Caki2 (cell line): ENCODE measurements around the gene FLG. TPM values are rescaled to one million over a fixed set of nuclear protein-coding genes. Genes with fewer than 3 reads are reported as not detected.
"Not testable (repeated sequence)": the region's sequence is repeated elsewhere in the genome, so short reads cannot be mapped to it uniquely, and the experiment has no call there.

Experiments used
- DNase-seq: peaks from one replicate; pipeline ENCODE4 v3.0.0-alpha.2; 2015; ENCODE audit warnings: low read depth
- in situ Hi-C: cut with HindIII; loops from 2 replicates; pipeline ENCODE4 v1.10.0; 2016; ENCODE audit warnings: low sequenced_read_pairs, low pct_unique_long_range_greater_than_20kb, mixed read lengths
- total RNA-seq: library from RNA; depleted of rRNA; stranded (reverse); fragments of >200 nt; shearing (Covaris generic); gene quantifications from 2 replicates; pipeline ENCODE4 v1.2.3, GENCODE V29; 2014; ENCODE audit warnings: low replicate concordance; rRNA removed

FLG gene
- not detected in 2 replicates for total RNA-seq

GRCh38 chr1:152325111-152325510 is at the start of gene FLG:
TSS of gene FLG (minus strand) at chr1:152325239. CDS start at chr1:152315456, 9,783 bp downstream.
- in situ Hi-C loops: no loop called here
- no peak for DNase-seq

- DNase-seq: no peak
- in situ Hi-C loops: no loop called here
Observed at GRCh38 chr1:152374451-152374850, 49.4 kb upstream of the FLG start.

GRCh38 chr1:152372672-152373071 is 47.6 kb upstream of the FLG start:
- no peak for DNase-seq
- in situ Hi-C loops: no loop called here

GRCh38 chr1:152367436-152367835 is 42.4 kb upstream of the FLG start:
- DNase-seq: no peak
- in situ Hi-C loops: no loop called here

- in situ Hi-C loops: no loop called here
Observed at GRCh38 chr1:152359906-152360305, 34.9 kb upstream of the FLG start, which contains the start of gene FLG2. TSS of gene FLG2 (minus strand) at chr1:152360006. CDS start at chr1:152358884, 1,122 bp downstream.

GRCh38 chr1:152356736-152357135 is 31.7 kb upstream of the FLG start:
- DNase-seq: no peak

More at GRCh38 chr1:152359906-152360305, 34.9 kb upstream of the FLG start, which contains the start of gene FLG2:
- DNase-seq: no peak

GRCh38 chr1:152349611-152350010 is 24.6 kb upstream of the FLG start:
- DNase-seq: no peak
- in situ Hi-C loops: no loop called here

More at GRCh38 chr1:152356736-152357135, 31.7 kb upstream of the FLG start:
- in situ Hi-C loops: no loop called here

- in situ Hi-C loops: no loop called here
- DNase-seq: peak; percentile 10
Observed at GRCh38 chr1:152348447-152348846, 23.4 kb upstream of the FLG start.

- in situ Hi-C loops: no loop called here
- peak; percentile 35 for DNase-seq
Observed at GRCh38 chr1:152347116-152347728, 22.2 kb upstream of the FLG start.

- no peak for DNase-seq
- in situ Hi-C loops: no loop called here
Observed at GRCh38 chr1:152344438-152344837, 19.4 kb upstream of the FLG start.

GRCh38 chr1:152343006-152343405 is 18.0 kb upstream of the FLG start:
- in situ Hi-C loops: no loop called here
- no peak for DNase-seq

- in situ Hi-C loops: no loop called here
- DNase-seq: no peak
Observed at GRCh38 chr1:152335399-152335798, 10.4 kb upstream of the FLG start.

GRCh38 chr1:152328801-152329391 is 3.9 kb upstream of the FLG start:
- in situ Hi-C loops: no loop called here
- peak; percentile 12 for DNase-seq

- in situ Hi-C loops: no loop called here
- no peak for DNase-seq
Observed at GRCh38 chr1:152313970-152314369, 11.1 kb downstream of the FLG start.

GRCh38 chr1:152313319-152313801 is 11.7 kb downstream of the FLG start:
- no peak for DNase-seq
- in situ Hi-C loops: no loop called here

- in situ Hi-C loops, DNase-seq: not testable (repeated sequence)
Observed at GRCh38 chr1:152312169-152312568, 12.9 kb downstream of the FLG start.

GRCh38 chr1:152309955-152310354 is 15.1 kb downstream of the FLG start:
- in situ Hi-C loops: no loop called here
- no peak for DNase-seq

- DNase-seq, in situ Hi-C loops: not testable (repeated sequence)
Observed at GRCh38 chr1:152309320-152309901, 15.6 kb downstream of the FLG start.

GRCh38 chr1:152308758-152309157 is 16.3 kb downstream of the FLG start:
- DNase-seq, in situ Hi-C loops: not testable (repeated sequence)
